Fibroblast of peridontal ligament (primary cell): ENCODE results near the gene PDIA5.
A peak's percentile ranks its signal among the peaks of the same experiment; 100 is the strongest.

ENCODE experiments used
- DNase-seq: peaks from one replicate; pipeline ENCODE4 v3.0.0-alpha.2; 2010; ENCODE audit errors: extremely low read depth

PDIA5 gene

DNA sequence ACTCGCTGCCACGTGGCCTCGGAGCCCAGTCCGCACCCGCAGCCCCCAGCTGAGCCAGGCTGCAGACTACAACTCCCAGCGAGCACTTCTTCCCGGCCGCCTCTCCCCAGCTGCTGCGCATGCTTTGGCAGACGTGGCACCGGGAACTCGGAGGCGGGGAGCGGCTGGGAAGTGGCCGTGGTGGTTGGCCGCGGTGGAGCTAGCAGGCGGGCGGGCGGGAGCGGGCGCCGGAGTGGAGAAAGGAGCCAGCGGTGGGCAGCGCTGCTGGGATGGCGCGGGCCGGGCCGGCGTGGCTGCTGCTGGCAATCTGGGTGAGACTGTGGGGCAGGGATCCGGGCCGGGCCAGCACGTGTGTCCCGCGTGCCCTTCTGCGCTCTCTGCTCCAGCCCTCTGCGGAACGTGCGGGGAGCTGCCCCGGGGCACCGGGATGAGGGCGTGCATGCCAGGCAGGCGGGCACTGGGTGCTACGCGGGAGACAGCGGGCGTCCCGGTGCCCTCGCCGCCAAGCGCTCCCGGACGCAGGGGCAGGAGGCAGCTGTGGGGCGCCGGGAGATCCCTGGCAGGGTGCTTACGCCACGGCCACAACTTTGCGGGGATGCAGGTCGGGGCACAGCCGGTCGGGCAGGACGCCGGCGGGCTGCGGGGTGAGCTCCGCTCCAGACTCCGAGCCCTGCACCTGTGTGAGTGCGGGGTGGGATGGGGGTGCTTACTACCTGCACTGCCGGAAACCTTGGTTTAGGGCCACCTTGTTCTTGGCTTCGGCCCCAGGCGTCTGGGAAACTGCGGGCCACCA is at the start of gene PDIA5:
Gene PDIA5 (plus strand): TSS at position 130 of the 793 bp plus-strand sequence. CDS start 140 bp downstream, at position 270.
- peak; percentile 82 for DNase-seq

DNA sequence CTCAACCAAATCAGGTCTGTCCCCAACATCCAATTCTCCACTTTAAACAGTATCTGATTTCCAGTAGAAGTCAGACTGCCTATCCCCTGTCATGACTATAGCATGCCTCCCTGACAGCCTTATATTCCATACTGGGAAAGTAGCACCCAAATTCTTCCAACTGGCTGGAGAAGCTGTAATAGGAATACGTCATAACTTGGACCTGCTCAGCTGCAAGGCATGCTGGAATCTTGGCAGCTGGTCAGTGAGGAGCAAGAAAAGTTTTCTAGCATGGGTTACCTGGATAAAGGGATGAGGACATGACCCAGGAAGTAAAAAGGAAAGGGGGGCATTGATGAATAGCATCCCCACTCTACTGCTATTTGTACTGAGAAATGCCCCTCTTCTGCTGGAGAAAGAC is 48.1 kb upstream of the PDIA5 start:
- DNase-seq, result no peak

DNA sequence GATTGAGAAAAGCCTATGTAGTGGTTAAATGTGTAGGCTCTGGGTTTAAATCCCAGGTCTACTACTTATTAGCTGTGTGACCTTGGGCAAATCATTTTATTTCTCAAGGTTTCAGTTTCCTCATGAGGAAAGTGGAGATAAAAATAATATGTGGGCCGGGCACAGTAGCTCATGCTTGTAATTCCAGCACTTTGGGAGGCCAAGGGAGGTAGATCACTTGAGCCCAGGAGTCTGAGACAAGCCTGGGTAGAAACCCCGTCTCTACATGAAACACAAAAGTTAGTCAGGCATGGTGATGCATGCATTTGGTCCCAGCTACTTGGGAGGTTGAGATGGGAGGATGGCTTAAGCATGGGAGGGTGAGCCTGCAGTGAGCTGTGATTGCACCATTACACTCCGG is 47.7 kb upstream of the PDIA5 start:
- no peak for DNase-seq

DNA sequence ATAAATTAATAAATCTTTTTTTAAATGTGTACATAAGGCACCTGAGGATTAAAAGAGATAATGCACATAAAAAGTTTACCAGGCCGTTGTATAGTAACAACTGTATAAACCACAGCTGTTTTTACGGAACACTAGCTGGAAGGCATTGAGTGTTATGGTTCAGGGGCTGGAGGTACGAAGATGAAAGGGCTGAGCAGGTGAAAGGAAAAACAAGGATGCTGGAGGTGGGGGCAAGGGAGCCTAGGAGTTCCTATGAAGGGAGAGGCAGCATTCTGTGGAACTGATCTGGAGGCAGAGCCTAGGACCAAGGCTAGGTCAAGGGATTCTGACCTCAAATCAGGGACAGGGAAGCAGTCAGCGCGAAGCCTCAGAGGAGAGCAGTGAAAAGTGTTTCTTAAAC is 47.2 kb upstream of the PDIA5 start:
- DNase-seq, result no peak

DNA sequence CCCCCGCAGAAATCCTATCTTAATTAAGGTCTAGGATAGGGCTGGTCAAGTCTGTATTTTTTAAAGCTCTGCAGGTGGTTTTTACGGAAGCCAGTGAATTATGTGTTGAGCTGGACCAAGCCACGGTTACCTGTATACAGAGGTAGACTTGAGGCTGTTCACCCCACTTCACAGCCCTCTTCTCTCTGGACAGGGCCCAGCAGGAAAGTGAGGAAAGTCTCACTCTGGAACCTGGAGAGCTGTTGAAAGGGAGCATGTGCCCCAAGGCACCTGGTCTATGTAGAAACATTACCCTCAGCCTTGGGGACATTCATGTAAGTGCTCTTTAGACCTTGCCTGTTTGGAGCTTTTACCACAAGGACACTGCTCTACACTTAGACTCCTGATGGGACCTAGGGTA is 46.1 kb upstream of the PDIA5 start:
- no peak for DNase-seq

DNA sequence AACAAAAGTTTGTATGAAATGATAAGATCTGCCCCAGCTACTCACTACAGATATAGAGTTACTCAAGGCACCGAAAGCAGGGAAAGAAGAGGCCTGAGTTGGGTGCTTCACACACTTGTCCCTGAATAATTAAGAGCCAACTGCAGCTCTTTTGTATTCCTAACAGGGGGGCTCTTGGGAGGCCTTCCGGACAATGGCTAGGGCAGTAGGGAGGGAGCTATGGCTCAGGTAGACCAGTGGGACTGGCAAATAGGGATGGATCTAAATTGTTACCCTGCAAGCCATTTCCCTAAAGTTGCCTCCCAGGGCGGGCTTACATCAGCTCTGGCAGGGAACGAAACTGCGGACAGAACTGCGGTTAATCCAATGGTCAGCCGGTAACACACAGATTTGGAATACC is 45.4 kb upstream of the PDIA5 start:
- DNase-seq, result no peak

DNA sequence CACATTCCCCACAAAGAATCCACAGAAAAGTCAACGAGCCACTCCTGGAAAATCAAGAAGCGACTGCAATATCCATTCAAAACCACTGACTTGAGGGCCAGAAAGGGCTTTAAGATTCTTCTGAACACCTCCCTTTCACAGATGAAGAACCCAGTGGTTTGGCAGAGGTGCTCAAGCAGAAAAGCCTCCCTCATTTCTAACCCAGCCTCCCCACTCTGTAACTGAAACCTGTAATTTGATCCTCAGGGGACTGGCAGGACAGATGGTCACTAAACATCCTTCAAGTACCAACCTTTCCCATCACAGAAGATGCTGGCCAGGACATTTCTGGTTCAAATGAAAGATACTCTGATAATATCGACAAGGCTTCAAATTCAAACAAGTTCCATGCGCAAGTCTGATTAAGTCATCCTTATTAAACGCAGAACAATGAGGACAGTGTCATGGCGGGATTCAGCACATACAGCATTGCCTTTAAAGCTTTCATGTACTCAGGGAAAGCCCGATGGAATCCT is 44.8 kb upstream of the PDIA5 start:
- no peak for DNase-seq

DNA sequence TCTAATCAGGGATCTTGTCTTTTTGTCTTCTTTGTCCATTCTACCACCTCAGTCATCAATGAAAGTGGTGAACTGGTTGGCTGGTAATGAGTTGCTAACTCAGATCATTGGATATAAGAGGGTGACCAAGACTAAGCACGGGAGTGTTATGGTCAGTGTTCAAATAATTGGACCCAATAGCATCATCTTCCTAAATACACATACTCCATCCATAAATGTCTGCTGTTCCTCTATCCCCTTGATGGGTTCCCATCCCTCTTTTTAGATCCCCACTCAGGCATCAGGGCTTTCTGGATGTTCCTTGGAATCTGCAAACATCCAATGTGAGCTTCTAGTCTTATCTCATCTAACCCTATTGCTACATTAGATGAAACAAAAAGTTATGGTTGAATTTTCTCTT is 42.8 kb upstream of the PDIA5 start:
- DNase-seq, result no peak

DNA sequence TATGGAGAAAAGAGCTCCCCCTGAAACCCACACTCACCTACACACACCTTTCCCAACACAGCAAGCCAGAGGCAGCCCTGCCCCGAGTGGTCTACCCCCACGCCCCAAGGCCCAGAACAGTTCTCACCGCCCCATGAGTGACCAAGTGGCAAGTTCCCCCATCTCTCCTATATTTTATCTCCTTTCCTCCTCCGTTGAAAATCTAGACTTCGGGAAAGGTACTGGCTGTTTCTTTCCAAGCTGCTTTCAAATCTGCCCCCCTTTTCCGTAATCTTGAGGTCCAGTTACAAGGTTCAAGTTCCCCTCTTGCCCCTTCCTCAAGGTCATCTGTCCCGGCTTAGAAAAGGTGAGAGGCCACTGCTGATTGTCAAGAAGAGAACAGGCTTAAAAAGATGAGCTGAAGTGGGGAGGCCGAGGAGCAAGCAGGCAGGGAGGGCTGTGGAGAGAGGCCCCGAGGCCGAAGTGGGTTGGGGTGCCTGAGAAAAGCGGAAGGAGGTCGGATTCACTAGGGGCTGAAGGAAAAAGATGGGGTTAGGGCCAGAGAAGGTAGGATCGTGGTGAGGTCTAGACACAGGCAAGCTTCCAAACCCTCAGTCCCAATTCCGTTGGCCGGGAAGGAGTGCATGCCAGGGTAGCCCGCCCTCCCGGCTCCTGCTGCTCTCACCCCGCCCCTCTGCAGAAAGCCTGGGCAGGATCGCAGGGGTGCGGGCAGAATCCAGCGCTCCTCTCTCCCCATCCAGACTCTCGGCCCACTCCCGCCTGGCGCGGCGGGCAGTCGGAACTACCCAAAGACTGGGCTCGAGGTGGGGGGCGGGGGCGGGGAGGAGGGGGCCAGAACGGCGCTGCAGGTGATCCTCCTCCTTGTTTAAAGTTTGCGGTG is 40.9 kb upstream of the PDIA5 start:
- DNase-seq, result no peak

DNA sequence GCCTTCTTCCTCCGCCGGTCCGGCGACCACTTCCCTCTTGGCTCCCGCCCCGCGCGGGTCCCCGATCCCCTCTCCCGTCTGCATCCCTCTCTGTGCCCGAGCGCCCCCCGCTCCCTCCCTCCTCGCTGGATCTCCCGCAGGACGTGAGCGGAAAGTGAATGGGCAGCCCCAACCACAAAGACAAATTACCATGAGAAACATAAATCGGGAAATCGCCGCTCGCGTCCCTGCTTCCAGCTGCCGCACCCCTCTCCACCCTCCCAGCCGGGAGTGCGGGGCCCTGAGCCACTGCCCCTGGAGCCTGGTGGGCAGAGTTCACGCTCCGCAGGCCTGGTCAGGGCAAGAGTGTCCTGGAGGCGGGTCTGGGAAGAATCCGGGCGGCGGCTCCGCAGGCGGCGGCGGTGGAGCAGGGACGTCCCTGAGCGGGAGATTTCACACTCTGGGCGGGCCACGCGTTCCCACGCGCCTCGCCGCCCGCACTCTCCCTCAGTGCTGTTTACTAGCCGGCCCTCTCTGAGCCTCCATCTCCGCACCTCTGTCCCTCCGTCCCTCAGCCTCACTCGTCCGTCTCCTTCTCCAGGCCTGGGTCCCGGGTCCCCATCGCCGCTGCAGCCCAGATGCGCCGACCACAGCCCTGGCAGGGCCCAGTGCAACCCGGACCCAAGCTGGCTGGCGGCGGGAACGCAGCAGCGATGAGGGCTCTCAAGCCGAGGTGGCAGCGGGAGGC is 40.1 kb upstream of the PDIA5 start:
- no peak for DNase-seq

DNA sequence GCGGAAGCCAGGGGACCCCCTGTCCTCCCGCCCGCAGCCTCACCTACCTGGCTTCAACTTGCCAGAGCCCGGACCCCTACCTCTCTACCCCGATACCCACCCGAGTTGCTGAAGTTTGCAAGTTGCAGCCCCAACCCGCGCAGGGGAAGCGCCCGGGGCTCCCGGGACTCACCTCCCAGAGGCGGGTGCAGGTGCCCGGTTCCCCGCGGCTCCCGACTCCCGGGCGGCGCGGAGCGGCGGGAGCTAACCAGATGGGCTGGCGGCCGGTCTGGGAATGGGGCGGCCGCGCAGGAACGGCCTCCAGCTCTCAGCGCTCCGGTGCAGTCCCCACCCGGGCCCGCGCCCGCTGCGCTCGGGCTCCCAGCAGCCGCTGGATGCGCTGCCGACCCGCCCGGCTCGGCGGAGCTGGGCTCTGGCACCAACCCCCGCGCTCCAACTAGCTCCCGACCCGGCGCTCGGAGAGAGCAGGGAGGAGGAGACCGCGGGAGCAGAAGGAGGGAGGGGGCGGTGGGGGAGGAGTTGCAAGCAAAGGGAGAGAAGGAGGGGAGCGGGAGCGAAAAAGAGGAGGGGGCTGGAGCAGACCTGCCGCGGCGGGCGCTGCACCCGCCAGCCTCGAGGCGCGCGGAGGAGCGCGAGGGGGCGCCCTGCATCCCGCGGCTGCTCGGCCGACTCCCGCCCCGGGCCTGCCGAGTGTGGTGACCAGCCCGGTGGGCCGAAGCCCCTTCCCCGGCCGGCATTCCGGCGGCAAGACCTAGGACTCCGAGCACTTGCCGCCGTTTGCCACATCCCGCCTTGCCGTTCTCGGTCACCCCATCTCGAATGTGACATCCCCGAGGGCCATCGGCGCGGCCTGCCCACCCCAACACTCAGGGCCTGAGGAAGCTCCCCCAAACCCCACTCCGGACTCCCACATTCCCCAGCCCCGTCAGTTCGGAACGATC is 39.3 kb upstream of the PDIA5 start, which contains the start of gene SEMA5B:
Gene SEMA5B (minus strand): TSS at position 472 of the 941 bp plus-strand sequence. CDS start 66,500 bp downstream, outside the sequence.
- no peak for DNase-seq

DNA sequence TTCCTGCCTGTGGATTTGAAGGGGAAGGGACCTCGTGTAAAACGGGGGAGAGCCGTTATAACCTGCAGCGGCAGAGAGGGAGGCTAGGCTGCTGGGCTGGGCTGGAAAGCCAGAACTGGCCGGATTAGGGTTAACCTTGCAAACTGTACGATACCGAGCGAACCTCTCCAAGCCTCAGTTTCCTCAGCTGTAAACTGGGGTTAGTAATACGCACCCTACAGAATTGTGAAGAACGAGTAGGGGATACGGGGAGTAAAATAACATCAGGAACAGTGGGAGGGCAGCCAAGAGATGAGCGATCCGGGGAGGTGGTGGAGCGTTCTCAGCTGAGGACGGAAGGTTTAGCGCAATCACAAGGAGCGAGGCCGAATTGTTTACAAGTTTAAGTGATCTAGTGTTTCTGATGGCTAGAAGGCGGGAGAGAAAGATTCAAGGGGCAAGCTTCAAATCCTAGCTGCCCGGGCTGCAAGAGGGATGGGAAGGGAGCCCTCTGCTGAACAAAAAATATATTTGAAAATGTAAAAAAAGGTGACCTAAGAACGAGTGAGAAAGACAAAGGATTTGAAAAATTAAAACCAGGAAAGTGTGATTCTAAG is 38.5 kb upstream of the PDIA5 start:
- peak; percentile 77 for DNase-seq

DNA sequence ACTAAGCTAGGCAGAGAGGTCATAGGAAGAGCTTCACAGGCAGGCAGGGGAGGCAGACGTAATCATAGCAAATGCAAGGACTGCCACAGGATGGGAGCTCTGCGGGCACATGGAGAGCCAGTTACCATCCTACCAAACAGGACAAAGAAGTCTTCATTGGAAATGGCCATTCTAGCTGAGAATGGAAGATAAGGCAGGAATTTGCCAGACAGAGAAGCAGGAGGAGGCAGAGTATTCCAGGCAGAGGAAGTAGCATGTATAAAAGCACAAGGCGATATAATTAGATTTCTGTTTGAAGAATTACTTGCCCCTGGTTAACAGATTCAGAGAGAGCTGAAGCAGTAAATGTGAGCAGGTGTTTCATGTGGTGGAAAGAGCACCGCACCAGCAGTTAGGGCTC is 35.8 kb upstream of the PDIA5 start:
- DNase-seq, result no peak

DNA sequence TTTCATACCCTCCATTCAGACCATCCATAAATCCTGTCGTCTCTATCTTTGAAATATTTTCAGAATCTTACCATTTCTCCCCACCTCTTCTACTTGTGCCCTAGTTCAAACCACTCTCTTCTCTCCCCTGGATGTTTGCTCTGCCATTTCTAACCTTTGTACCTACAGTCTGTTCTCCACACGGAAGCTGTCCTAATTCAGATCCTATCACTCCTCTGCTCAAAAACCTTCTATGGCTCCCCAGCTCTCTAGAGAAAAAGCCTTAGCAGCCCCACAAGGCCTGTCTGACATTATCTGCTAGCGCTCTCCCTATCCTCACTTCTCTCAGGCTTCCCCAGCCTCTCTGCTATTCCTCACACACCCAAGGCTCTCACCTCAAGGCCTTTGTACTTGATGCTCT is 34.8 kb upstream of the PDIA5 start:
- DNase-seq, result no peak

DNA sequence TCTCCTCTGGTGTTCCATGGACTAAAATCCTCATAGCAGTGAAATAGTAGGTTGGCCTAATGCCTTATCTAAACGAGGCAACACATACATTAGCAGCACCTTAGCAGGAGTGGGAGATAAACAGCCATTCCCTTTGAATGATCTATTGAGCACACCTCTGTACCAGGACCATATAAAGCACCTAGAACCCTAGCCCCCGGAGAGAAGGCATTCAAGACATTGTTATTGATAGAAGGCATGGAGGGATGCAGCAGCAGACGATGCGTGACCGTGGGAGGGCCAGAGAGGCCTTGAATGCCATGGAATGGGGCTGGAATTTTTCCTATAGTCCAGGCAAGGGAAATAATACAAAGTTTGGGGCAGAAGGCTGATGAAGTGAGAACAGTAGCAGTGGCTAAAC is 32.7 kb upstream of the PDIA5 start:
- DNase-seq, result no peak

DNA sequence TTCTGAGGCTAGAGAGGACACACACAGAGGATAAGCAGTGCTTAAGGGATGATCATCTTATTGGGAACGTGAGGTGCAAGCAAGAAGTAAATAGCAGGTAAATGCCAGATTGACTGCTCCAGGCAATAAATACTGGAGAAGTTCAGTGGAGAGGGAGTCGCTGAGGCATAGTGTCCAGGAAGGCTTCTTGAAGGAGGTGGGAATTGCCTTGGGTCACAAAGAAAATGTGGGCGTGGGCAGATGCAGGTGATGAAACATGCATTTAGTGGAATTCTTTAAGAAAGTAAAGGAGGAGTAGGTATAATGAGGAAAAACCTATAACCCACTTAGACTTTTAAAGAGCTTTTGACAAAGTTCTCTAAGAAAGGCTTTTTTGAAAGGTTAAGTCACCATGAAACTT is 31.8 kb upstream of the PDIA5 start:
- no peak for DNase-seq

DNA sequence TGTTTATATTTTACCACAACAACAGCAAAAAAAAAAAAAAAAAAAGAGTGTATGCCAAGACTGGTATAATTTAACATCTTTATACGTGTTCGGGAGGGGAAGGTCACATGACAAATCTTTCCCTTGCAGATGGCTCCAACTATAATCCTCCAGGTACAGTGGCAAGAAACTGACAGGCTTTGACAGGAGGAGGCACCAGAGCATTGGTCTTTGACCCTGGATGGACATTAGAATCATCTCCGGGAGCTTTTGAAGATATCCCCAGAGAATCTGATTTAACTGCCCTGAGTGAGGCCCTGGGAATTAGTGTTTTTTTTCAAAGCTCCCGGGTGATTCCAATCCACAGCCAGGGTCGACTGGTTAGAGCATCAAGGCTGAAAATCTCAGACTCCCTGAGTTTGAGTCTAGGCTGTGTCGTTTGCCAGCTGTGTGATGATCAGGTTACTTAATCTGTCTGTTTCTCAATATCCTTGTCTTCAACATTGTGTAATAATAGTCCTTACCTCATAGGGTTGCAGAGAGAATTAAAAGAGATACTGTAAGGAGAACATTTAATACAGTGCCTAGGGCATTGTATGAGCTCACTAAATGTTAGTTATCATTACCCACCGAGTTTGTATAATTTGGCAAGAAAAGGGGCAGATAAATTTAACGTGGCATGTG is 30.3 kb upstream of the PDIA5 start:
- peak; percentile 79 for DNase-seq

DNA sequence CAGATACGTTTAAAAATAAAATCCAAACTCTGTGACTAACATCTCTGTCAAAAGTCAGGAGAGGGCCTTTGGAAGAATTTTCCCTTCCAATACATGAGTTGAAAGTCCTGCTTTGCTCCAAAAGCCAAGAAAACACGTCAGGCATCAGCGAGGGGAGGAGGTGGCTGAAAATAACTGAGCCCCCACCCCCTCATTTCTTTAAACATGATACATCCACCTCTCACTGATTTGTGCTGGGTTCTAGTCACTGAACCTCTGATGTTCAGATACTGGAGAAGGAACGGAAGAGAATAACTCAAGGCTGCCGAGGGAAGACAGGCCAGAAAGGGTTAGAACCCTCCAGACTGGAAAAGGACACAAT is 29.8 kb upstream of the PDIA5 start:
- no peak for DNase-seq

DNA sequence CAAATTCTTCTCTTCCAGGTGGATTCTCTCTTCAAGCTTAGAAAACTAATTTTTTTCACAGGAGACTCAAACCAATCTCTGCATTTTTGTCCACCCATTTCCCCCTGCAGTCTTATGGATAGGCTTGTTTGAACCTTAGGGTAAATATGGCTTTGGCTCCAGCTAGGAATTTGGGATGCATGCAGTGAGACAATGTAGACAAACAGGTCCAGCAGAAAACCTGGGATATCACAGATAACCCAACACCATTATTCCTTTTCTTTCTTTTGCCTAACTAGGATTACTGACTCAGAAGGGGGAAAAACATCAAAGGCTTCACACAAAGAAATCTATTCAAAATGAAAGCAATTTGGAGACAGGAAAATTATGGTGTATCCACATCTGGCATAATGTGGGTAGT is 28.1 kb upstream of the PDIA5 start:
- no peak for DNase-seq

DNA sequence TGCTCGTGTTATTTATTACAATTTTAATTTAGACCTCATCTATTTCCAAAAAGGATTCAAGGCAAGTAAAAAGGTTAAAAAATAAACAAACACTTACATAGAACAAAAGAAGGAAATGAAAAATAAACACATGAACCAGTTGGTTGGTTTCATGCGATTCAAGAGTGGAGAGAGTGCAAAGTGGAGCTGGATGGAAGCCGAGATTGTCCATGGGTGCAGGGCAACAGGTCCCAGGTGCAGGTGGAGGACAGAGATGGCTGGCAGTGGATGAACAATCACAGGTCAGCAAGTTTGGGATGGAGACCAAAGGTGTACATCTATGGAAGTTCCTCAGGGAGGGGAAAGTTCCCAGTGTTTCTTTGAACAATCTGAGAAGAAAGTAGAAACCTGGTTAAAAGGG is 27.6 kb upstream of the PDIA5 start:
- DNase-seq, result no peak
